K562 (cell line): ENCODE measurements around the gene ZEB2. TPM values are rescaled to one million over a fixed set of nuclear protein-coding genes. Genes with fewer than 3 reads are reported as not detected.

ENCODE experiments used
- ATAC-seq: fragments of 200-7000 bp; cut with Tn5 transposase; 3 replicates; pipeline ENCODE4 v1.9.1; 2020; ENCODE audit warnings: moderate library complexity
- BruUV-seq: library from RNA; stranded (reverse); fragments of 400-500 nt; replicated peaks from 2 replicates; lab custom pipeline; 2021; lab: Mats Ljungman, UMichigan
- CTCF ChIA-PET: fragments of 300-600 bp; formaldehyde crosslinking; extraction: SDS; loops from one replicate; lab custom pipeline; 2021; ENCODE audit warnings: low intra/inter-chr PET ratio; lab: Yijun Ruan, JAX
- POLR2A ChIA-PET: fragments of 300-600, 350-650 bp; sonication (Branson Sonifier 250); formaldehyde crosslinking; extraction: SDS; loops from one replicate; lab custom pipeline; 2021; ENCODE audit warnings: antibody characterized with exemption, inconsistent platforms; lab: Yijun Ruan, JAX
- DNase-seq, 4 experiments: peaks; one replicate each; pipeline versions ENCODE4 v3.0.0 to v3.0.0-alpha.2; 2011 to 2018; ENCODE audit warnings: low spot score in 3 of 4, mixed read lengths in 3 of 4; ENCODE audit errors: extremely low read depth in 1 of 4
- FAIRE-seq: peaks from 2 replicates; lab custom pipeline; 2011; peaks lifted over from hg19 to GRCh38; lab: Jason Lieb, UNC
- H2AFZ ChIP-seq: 2 replicates; pipeline ENCODE4 v1.6.0; 2011; ENCODE audit warnings: low read depth, low read length, control low read depth, inconsistent platforms
- H3K27ac ChIP-seq: fragments of 200-600 bp; 3 replicates; pipeline ENCODE4 v1.8.0; 2011; ENCODE audit warnings: low read depth, mild to moderate bottlenecking, control low read depth, inconsistent platforms, low read length, moderate library complexity, mixed read lengths; ENCODE audit errors: extremely low read depth
- H3K27me3 ChIP-seq, 2 experiments: fragments of 300-600 bp in 1 of 2; 2 replicates in 1 of 2; 3 replicates in 1 of 2; pipeline versions ENCODE4 v1.6.0 to v1.8.0; 2011; ENCODE audit warnings: inconsistent platforms in 2 of 2, low read length in 2 of 2, mild to moderate bottlenecking in 1 of 2, mixed read lengths in 1 of 2, moderate library complexity in 1 of 2; ENCODE audit not compliant: control insufficient read depth in 2 of 2, insufficient read depth in 2 of 2
- H3K36me3 ChIP-seq: fragments of 300-600 bp; 3 replicates; pipeline ENCODE4 v1.8.0; 2011; ENCODE audit warnings: mild to moderate bottlenecking, low read length, inconsistent platforms; ENCODE audit not compliant: control insufficient read depth, insufficient read depth
- H3K4me1 ChIP-seq, 2 experiments: fragments of 200-600 bp in 1 of 2; replicated peaks in 1 of 2; 2 replicates in 1 of 2; 3 replicates in 1 of 2; pipeline versions ENCODE4 v1.5.1 to v1.8.0; 2011; ENCODE audit warnings: inconsistent platforms in 2 of 2, low read length in 2 of 2, mild to moderate bottlenecking in 1 of 2, mixed read lengths in 1 of 2, moderate library complexity in 1 of 2; ENCODE audit not compliant: control insufficient read depth in 2 of 2, insufficient read depth in 2 of 2
- H3K4me2 ChIP-seq: 2 replicates; pipeline ENCODE4 v1.6.1; 2011; ENCODE audit warnings: low read length, control low read depth, inconsistent platforms, mixed read lengths; ENCODE audit not compliant: insufficient read depth
- H3K4me3 ChIP-seq: fragments of 200-600 bp; sonication (generic), shearing (Covaris generic); 2 replicates; pipeline ENCODE4 v1.5.1; 2016; ENCODE audit warnings: control low read depth, inconsistent platforms
- H3K79me2 ChIP-seq: fragments of 200-600 bp; 3 replicates; pipeline ENCODE4 v1.8.0; 2011; ENCODE audit warnings: low read length, inconsistent platforms; ENCODE audit not compliant: control insufficient read depth, insufficient read depth
- H3K9ac ChIP-seq, 2 experiments: 2 replicates each; pipeline versions ENCODE4 v1.6.0 to v1.6.1; 2011; ENCODE audit warnings: low read depth in 2 of 2, low read length in 2 of 2, control low read depth in 1 of 2, inconsistent platforms in 1 of 2, mild to moderate bottlenecking in 1 of 2, mixed read lengths in 1 of 2; ENCODE audit not compliant: insufficient read depth in 1 of 2
- H3K9me1 ChIP-seq: one replicate; pipeline ENCODE4 v1.6.0; 2011; ENCODE audit warnings: inconsistent platforms, mild to moderate bottlenecking, low read length, moderate library complexity; ENCODE audit not compliant: control insufficient read depth, insufficient read depth
- H3K9me3 ChIP-seq: replicated peaks from 2 replicates; pipeline ENCODE4 v1.5.1; 2011; ENCODE audit warnings: low read depth, low read length, inconsistent platforms; ENCODE audit not compliant: control insufficient read depth, insufficient read depth
- H4K20me1 ChIP-seq: replicated peaks from 2 replicates; pipeline ENCODE4 v1.6.1; 2011; ENCODE audit warnings: low read length, inconsistent platforms, mixed read lengths; ENCODE audit not compliant: control insufficient read depth, insufficient read depth
- ADNP ChIP-seq: fragments of 200-800 bp; sonication (Bioruptor generic); IDR thresholded peaks from 2 replicates; pipeline ENCODE4 v1.6.1; 2016; ENCODE audit warnings: missing genetic modification characterization, missing compliant biosample characterization
- CAMTA2 ChIP-seq: fragments of 250-450 bp; sonication (Bioruptor Pico); conservative IDR thresholded peaks from 2 replicates; pipeline ENCODE4 v1.5.1; 2022
- CBX8 ChIP-seq: fragments of 200-600 bp; sonication (generic); IDR thresholded peaks from 2 replicates; pipeline ENCODE4 v1.6.1; 2012; ENCODE audit warnings: borderline replicate concordance, mixed run types, low read depth, mild to moderate bottlenecking, moderate library complexity, mixed read lengths, low read length, control low read depth, inconsistent platforms; ENCODE audit not compliant: poor library complexity, severe bottlenecking; ENCODE audit errors: extremely low read depth
- GABPA ChIP-seq: fragments of 200-800 bp; sonication (Bioruptor generic); conservative IDR thresholded peaks from 2 replicates; pipeline ENCODE4 v1.6.1; 2016; ENCODE audit warnings: low read depth, missing genetic modification characterization, missing compliant biosample characterization
- GATAD2A ChIP-seq: fragments of 450-650 bp; IDR thresholded peaks from 2 replicates; pipeline ENCODE4 v1.6.1; 2017
- IRF1 ChIP-seq: sonication (generic); formaldehyde crosslinking; IDR thresholded peaks from 2 replicates; pipeline ENCODE4 v1.8.0; 2022; ENCODE audit warnings: missing genetic modification reagents, mild to moderate bottlenecking, borderline replicate concordance
- JUND ChIP-seq, 2 experiments: IDR thresholded peaks; 2 replicates in 1 of 2; 3 replicates in 1 of 2; pipeline ENCODE4 v1.6.1; 2011; ENCODE audit warnings: borderline replicate concordance in 2 of 2, low read depth in 2 of 2, low read length in 2 of 2, improper control_type of control experiment in 1 of 2, missing biosample characterization in 1 of 2, missing genetic modification characterization in 1 of 2, missing genetic modification reagents in 1 of 2
- KAT8 ChIP-seq: fragments of 450-650 bp; IDR thresholded peaks from 2 replicates; pipeline ENCODE4 v1.6.1; 2016; ENCODE audit warnings: low read depth, mild to moderate bottlenecking
- PHF20 ChIP-seq: fragments of 450-650 bp; IDR thresholded peaks from 2 replicates; pipeline ENCODE4 v1.6.1; 2018; ENCODE audit not compliant: partially characterized antibody
- RAD21 ChIP-seq, 2 experiments: fragments of 250-450 bp in 1 of 2; fragments of 450-650 bp in 1 of 2; sonication (Bioruptor Pico) in 1 of 2; formaldehyde crosslinking in 1 of 2; IDR thresholded peaks in 1 of 2; conservative IDR thresholded peaks in 1 of 2; 2 replicates each; pipeline versions ENCODE4 v1.4.0 to v1.8.0; 2020 to 2022; ENCODE audit warnings: mild to moderate bottlenecking in 2 of 2, moderate library complexity in 1 of 2
- TEAD1 ChIP-seq, 2 experiments: fragments of 450-650 bp in 1 of 2; sonication (generic) in 1 of 2; formaldehyde crosslinking; IDR thresholded peaks; 2 replicates each; pipeline versions ENCODE4 v1.4.0 to v1.8.0; 2020 to 2022; ENCODE audit warnings: mild to moderate bottlenecking in 2 of 2, missing genetic modification reagents in 1 of 2
- ZNF354B ChIP-seq: fragments of 250-450 bp; sonication (Bioruptor Pico); IDR thresholded peaks from 2 replicates; pipeline ENCODE4 v1.4.0; 2020
- ZNF449 ChIP-seq: fragments of 250-450 bp; sonication (Bioruptor Pico); IDR thresholded peaks from 2 replicates; pipeline ENCODE4 v1.8.0; 2022; ENCODE audit warnings: moderate library complexity, mild to moderate bottlenecking, inconsistent platforms
- ZNF639 ChIP-seq, 2 experiments: fragments of 200-800 bp in 1 of 2; sonication (Bioruptor generic) in 1 of 2; sonication (generic) in 1 of 2; formaldehyde crosslinking in 1 of 2; IDR thresholded peaks in 1 of 2; conservative IDR thresholded peaks in 1 of 2; 2 replicates each; pipeline versions ENCODE4 v1.5.0 to v1.6.1; 2016 to 2020; ENCODE audit warnings: missing compliant biosample characterization in 1 of 2, missing genetic modification characterization in 1 of 2, missing genetic modification reagents in 1 of 2
- WGBS: fragments of 100-300 bp; shearing (Covaris generic); methylation state at CpG from one replicate; pipeline ENCODE4 v1.1.6; 2016; ENCODE audit warnings: low coverage, mixed read lengths; ENCODE audit not compliant: insufficient coverage; ENCODE audit errors: missing lambda C conversion rate; 5-methylcytosine and 5-hydroxymethylcytosine counted together
- in situ Hi-C: fragments of 300-500 bp; cut with MboI; formaldehyde crosslinking; loops from 4 replicates; pipeline ENCODE4 v1.15.0; 2018; ENCODE audit warnings: inconsistent platforms, mixed read lengths
- intact Hi-C: fragments of 100-400 bp; cut with micrococcal nuclease; formaldehyde crosslinking; loops from 2 replicates; pipeline ENCODE4 v1.14.2; 2022
- polyA plus RNA-seq, 8 experiments: library from polyadenylated mRNA; depleted of rRNA in 4 of 8; stranded (reverse) in 5 of 8; unstranded in 3 of 8; fragments of >200 nt; fragmentation: Nextera tagmentation in 2 of 8; fragmentation: Illumina TruSeq in 1 of 8; extraction: Ambion mirVana in 2 of 8; extraction: Trizol in 1 of 8; gene quantifications; 2 replicates each; pipeline versions ENCODE4 v1.2.1 to v1.2.3, GENCODE V29; 2011 to 2014; ENCODE audit warnings: inconsistent platforms in 1 of 8, missing spikeins in 1 of 8
- total RNA-seq, 7 experiments: library from RNA; depleted of rRNA in 6 of 7; stranded (reverse); fragments of >200 nt in 6 of 7; fragmentation: Illumina TruSeq in 2 of 7; extraction: Trizol in 2 of 7; gene quantifications; 2 replicates each; pipeline versions ENCODE4 v1.2.1 to v1.2.3, GENCODE V29; 2011 to 2021; ENCODE audit warnings: low replicate concordance in 1 of 7
- TF ChIP-seq, protein P1 (sequence below): IDR thresholded peaks from 2 replicates; pipeline ENCODE4 v1.6.1; 2012; ENCODE audit warnings: low read depth, low read length, improper control_type of control experiment, borderline replicate concordance

The ZEB2 gene
- total and polyA plus RNA-seq, 9 of the 15 experiments (the other 6 are each of a cell fraction or from before 2014, with no cell fraction given) = 15.1 to 113 (median 72.3) TPM

GRCh38 chr2:144472911-144473310 is 47.0 kb downstream of the ZEB2 start:
- DNase-seq (no peak), ATAC-seq (no peak), FAIRE-seq (no peak)
- Histone ChIP-seq H3K9me3 (no peaks in the 10 kb centered on the region), H3K9me1 (no peaks in the 10 kb centered on the region), H3K4me1 (peaks cover 0 to 22% of the 10 kb centered on the region in 2 experiments; a peak in 4 of 5 replicates), H3K4me2 (no peak overlapping the region), H3K9ac (no peak overlapping the region), H3K27ac (0 out of 3 replicates have a peak overlapping the region, but pooled peaks have one; percentile 7), H3K79me2 (peaks cover 100% of the 10 kb centered on the region), H2AFZ (no peak overlapping the region), H3K27me3 (no peaks in the 10 kb centered on the region), H3K36me3 (peaks cover 94% of the 10 kb centered on the region), H4K20me1 (peaks cover 10% of the 10 kb centered on the region), H3K4me3 (no peak overlapping the region)
- ChIA-PET CTCF (no interaction called here), POLR2A (interaction anchor here (1.1 to 1.8 kb wide), 2 partner anchors 9 to 14 kb away, joined by 3 to 6 read pairs; no protein-coding TSS in a partner anchor)
- in situ Hi-C loops (no loop called here), intact Hi-C loops (no loop called here)
- 62% methylated on average over 2 of the region's 2 CpGs for WGBS
- no TSS peak for BruUV-seq
- TF ChIP-seq ZNF449 (CRISPR knock-in tag) (no peak), RAD21 (CRISPR knock-in tag; conservative IDR thresholded peaks at IDR 0.05 in 1 of 2, IDR thresholded peaks at IDR 0.05 in 1 of 2) (no peak), IRF1 (CRISPR knock-in tag) (no peak), ZNF639 (CRISPR knock-in tag; conservative IDR thresholded peaks at IDR 0.05 in 1 of 2, IDR thresholded peaks at IDR 0.05 in 1 of 2) (no peak), TEAD1 (CRISPR knock-in tag; IDR thresholded peaks at IDR 0.05) (no peak), CBX8 (no peak), KAT8 (no peak), JUND (IDR thresholded peaks at IDR 0.05; ENCODE audit: borderline replicate concordance, low read depth, low read length) (no peak), JUND (tag; IDR thresholded peaks at IDR 0.05; ENCODE audit: borderline replicate concordance, low read depth, low read length) (no peak), CAMTA2 (CRISPR knock-in tag) (no peak), ZNF354B (CRISPR knock-in tag) (no peak), ADNP (no peak), GATAD2A (no peak), GABPA (tag) (no peak), PHF20 (no peak)
- TF ChIP-seq, protein P1, sequence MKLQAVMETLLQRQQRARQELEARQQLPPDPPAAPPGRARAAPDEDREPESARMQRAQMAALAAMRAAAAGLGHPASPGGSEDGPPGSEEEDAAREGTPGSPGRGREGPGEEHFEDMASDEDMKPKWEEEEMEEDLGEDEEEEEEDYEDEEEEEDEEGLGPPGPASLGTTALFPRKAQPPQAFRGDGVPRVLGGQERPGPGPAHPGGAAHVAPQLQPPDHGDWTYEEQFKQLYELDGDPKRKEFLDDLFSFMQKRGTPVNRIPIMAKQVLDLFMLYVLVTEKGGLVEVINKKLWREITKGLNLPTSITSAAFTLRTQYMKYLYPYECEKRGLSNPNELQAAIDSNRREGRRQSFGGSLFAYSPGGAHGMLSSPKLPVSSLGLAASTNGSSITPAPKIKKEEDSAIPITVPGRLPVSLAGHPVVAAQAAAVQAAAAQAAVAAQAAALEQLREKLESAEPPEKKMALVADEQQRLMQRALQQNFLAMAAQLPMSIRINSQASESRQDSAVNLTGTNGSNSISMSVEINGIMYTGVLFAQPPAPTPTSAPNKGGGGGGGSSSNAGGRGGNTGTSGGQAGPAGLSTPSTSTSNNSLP = no peak
